Hepatocyte (in vitro differentiated cells): ENCODE measurements around the gene SDSL. TPM values are rescaled to one million over a fixed set of nuclear protein-coding genes. Genes with fewer than 3 reads are reported as not detected.

Experiments
- DNase-seq: peaks from one replicate; pipeline ENCODE4 v3.0.0-alpha.2; 2016; ENCODE audit warnings: low spot score
- H2AFZ ChIP-seq: fragments of 200-600 bp; sonication (generic); 2 replicates; pipeline ENCODE4 v1.6.0; 2016; ENCODE audit warnings: antibody characterized with exemption, mild to moderate bottlenecking
- H3K27ac ChIP-seq: fragments of 200-600 bp; sonication (generic); 2 replicates; pipeline ENCODE4 v1.5.1; 2016; ENCODE audit warnings: mild to moderate bottlenecking
- H3K27me3 ChIP-seq: fragments of 200-600 bp; sonication (generic); 2 replicates; pipeline ENCODE4 v1.6.1; 2016
- H3K36me3 ChIP-seq: fragments of 200-600 bp; sonication (generic); replicated peaks from 2 replicates; pipeline ENCODE4 v1.5.1; 2016; ENCODE audit warnings: low read depth; ENCODE audit not compliant: insufficient read depth
- H3K4me1 ChIP-seq: fragments of 200-600 bp; sonication (generic); 2 replicates; pipeline ENCODE4 v1.5.1; 2016; ENCODE audit warnings: mild to moderate bottlenecking, moderate library complexity; ENCODE audit not compliant: insufficient read depth
- H3K4me2 ChIP-seq: fragments of 200-600 bp; sonication (generic); 2 replicates; pipeline ENCODE4 v1.6.0; 2016
- H3K4me3 ChIP-seq: fragments of 200-600 bp; sonication (generic); 2 replicates; pipeline ENCODE4 v1.5.1; 2016; ENCODE audit warnings: mild to moderate bottlenecking
- H3K79me2 ChIP-seq: fragments of 200-600 bp; sonication (generic); 2 replicates; pipeline ENCODE4 v1.6.0; 2017; ENCODE audit warnings: mild to moderate bottlenecking
- H3K9me2 ChIP-seq: fragments of 200-600 bp; sonication (generic); replicated peaks from 2 replicates; pipeline ENCODE4 v1.6.0; 2017; ENCODE audit warnings: mild to moderate bottlenecking; ENCODE audit not compliant: insufficient read depth
- H3K9me3 ChIP-seq: fragments of 200-600 bp; sonication (generic); 2 replicates; pipeline ENCODE4 v1.5.1; 2016; ENCODE audit warnings: low read depth, mild to moderate bottlenecking
- H4K20me1 ChIP-seq: fragments of 200-600 bp; sonication (generic); 2 replicates; pipeline ENCODE4 v1.6.0; 2016; ENCODE audit warnings: mild to moderate bottlenecking; ENCODE audit not compliant: insufficient read depth, poor library complexity, severe bottlenecking
- CTCF ChIP-seq: fragments of 200-600 bp; sonication (generic); IDR thresholded peaks from 2 replicates; pipeline ENCODE4 v1.5.1; 2016; ENCODE audit warnings: antibody characterized with exemption, mild to moderate bottlenecking; ENCODE audit not compliant: poor library complexity
- EZH2 ChIP-seq: fragments of 200-600 bp; sonication (generic); IDR thresholded peaks from 2 replicates; pipeline ENCODE4 v1.6.1; 2016; ENCODE audit warnings: antibody characterized with exemption, mild to moderate bottlenecking, borderline replicate concordance
- EZH2phosphoT487 ChIP-seq: fragments of 200-600 bp; sonication (generic); IDR thresholded peaks from one replicate; pipeline ENCODE4 v1.6.1; 2018; ENCODE audit warnings: antibody characterized with exemption, mild to moderate bottlenecking, low read depth, moderate library complexity; ENCODE audit not compliant: unreplicated experiment, severe bottlenecking
- WGBS: methylation state at CpG from one replicate; pipeline ENCODE4 v1.1.6; 2016; ENCODE audit warnings: low lambda C conversion rate; ENCODE audit errors: missing lambda C conversion rate; 5-methylcytosine and 5-hydroxymethylcytosine counted together
- polyA plus RNA-seq: library from polyadenylated mRNA; unstranded; fragments of >200 nt; fragmentation: Nextera tagmentation; extraction: Ambion mirVana; gene quantifications from 2 replicates; pipeline ENCODE4 v1.2.1, GENCODE V29; 2016
- total RNA-seq: library from RNA; depleted of rRNA; stranded (reverse); fragments of >200 nt; gene quantifications from 2 replicates; pipeline ENCODE4 v1.2.3, GENCODE V29; 2014

Gene SDSL
- total and polyA plus RNA-seq, 2 experiments from 2014 or later: 10.3 to 26.7 TPM

GRCh38 chr12:113428482-113428881 lies 6.3 kb downstream of the SDSL start:
- Histone ChIP-seq H3K4me1 (no peaks in the 10 kb centered on the region), H3K9me3 (no peaks in the 10 kb centered on the region), H3K79me2 (peaks cover 2% of the 10 kb centered on the region), H3K27me3 (no peaks in the 10 kb centered on the region), H4K20me1 (no peaks in the 10 kb centered on the region), H3K4me2 (no peak overlapping the region), H3K9me2 (no peaks in the 10 kb centered on the region), H3K4me3 (no peak overlapping the region), H3K36me3 (no peaks in the 10 kb centered on the region), H2AFZ (no peak overlapping the region), H3K27ac (no peak overlapping the region)
- WGBS: 86% methylated on average over 1 of the region's 1 CpG
- TF ChIP-seq EZH2phosphoT487 (no peak), CTCF (no peak)
- DNase-seq: no peak

GRCh38 chr12:113432986-113433385 lies 10.8 kb downstream of the SDSL start:
- no peak overlapping the region for H3K4me2 ChIP-seq
- H3K79me2 ChIP-seq: no peaks in the 10 kb centered on the region
- H3K27ac ChIP-seq: no peak overlapping the region
- no peaks in the 10 kb centered on the region for H3K9me3 ChIP-seq
- no peak for DNase-seq
- H3K36me3 ChIP-seq: no peaks in the 10 kb centered on the region
- H4K20me1 ChIP-seq: no peaks in the 10 kb centered on the region
- no peaks in the 10 kb centered on the region for H3K27me3 ChIP-seq
- TF ChIP-seq CTCF: no peak
- TF ChIP-seq EZH2phosphoT487: no peak
- no peak for TF ChIP-seq EZH2
- H3K9me2 ChIP-seq: no peaks in the 10 kb centered on the region
- no peak overlapping the region for H2AFZ ChIP-seq
- no peak overlapping the region for H3K4me3 ChIP-seq
- H3K4me1 ChIP-seq: no peaks in the 10 kb centered on the region

GRCh38 chr12:113435367-113435766 lies 13.2 kb downstream of the SDSL start:
- no peak overlapping the region for H3K27ac ChIP-seq
- WGBS: 83% methylated on average over 5 of the region's 5 CpGs

More at GRCh38 chr12:113435367-113435766, 13.2 kb downstream of the SDSL start:
- H3K27me3 ChIP-seq: peaks cover 4% of the 10 kb centered on the region
- H3K4me3 ChIP-seq: no peak overlapping the region
- no peak overlapping the region for H3K4me2 ChIP-seq
- no peaks in the 10 kb centered on the region for H3K9me3 ChIP-seq
- no peak overlapping the region for H2AFZ ChIP-seq
- no peaks in the 10 kb centered on the region for H3K9me2 ChIP-seq
- no peaks in the 10 kb centered on the region for H3K4me1 ChIP-seq
- no peaks in the 10 kb centered on the region for H4K20me1 ChIP-seq
- no peaks in the 10 kb centered on the region for H3K36me3 ChIP-seq
- no peak for DNase-seq
- H3K79me2 ChIP-seq: no peaks in the 10 kb centered on the region
- TF ChIP-seq CTCF (no peak), EZH2 (no peak), EZH2phosphoT487 (no peak)
